ENCODE data around the gene RAD51B.
"Not testable (repeated sequence)": the region's sequence is repeated elsewhere in the genome, so short reads cannot be mapped to it uniquely, and the experiment has no call there.

The RAD51B gene

GRCh38 chr14:68245146-68246073, 425.8 kb downstream of the RAD51B start:
- DNase-seq (ENCODE audit: low read depth in 2 of 3, low spot score in 2 of 3) = no peak

GRCh38 chr14:68246074-68246785, 426.7 kb downstream of the RAD51B start:
- no peak for DNase-seq (ENCODE audit: low read depth in 2 of 3, low spot score in 2 of 3)

- no peak for DNase-seq (ENCODE audit: low read depth in 2 of 3, low spot score in 2 of 3)
Observed at GRCh38 chr14:68246786-68247105, 427.2 kb downstream of the RAD51B start.

GRCh38 chr14:68247274-68247673, 427.7 kb downstream of the RAD51B start:
- DNase-seq (ENCODE audit: low read depth in 2 of 3, low spot score in 2 of 3) = no peak

DNA sequence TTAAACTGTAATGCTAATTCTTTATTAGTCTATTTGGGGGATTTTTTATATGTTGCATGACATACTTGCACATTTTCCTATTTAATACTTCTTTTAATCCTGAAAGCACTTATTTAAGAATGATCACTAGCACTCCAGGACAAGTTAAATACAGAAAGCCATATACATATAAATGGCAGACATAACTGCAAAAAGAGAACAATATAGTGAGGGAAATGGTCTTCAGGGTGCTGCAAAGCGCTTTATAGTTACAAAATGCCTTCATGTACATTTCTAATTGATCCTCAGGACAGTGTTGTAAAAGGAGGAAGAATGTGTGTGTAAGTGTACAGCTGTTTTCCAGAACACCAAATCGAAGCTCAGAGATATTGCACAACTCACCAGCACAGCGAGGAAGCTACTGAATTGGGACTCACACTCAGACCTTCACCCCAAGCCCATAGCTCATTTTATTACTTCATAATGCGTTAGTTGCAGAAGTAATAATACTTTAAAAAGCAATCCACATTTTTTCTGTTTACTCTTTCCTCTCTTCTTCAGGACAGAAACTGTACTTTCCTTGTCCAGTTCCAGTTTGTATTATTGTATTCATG, 428.2 kb downstream of the RAD51B start:
- DNase-seq (ENCODE audit: low read depth in 2 of 3, low spot score in 2 of 3) = no peak

GRCh38 chr14:68248481-68249255, 429.1 kb downstream of the RAD51B start:
- no peak for DNase-seq (ENCODE audit: low read depth in 2 of 3, low spot score in 2 of 3)

GRCh38 chr14:68249661-68250451, 430.3 kb downstream of the RAD51B start:
- no peak for DNase-seq (ENCODE audit: low read depth in 2 of 3, low spot score in 2 of 3)

GRCh38 chr14:68250927-68251768, 431.6 kb downstream of the RAD51B start:
- no peak for DNase-seq (ENCODE audit: low read depth in 2 of 3, low spot score in 2 of 3)

GRCh38 chr14:68251769-68252100, 432.2 kb downstream of the RAD51B start:
- DNase-seq (ENCODE audit: low read depth in 2 of 3, low spot score in 2 of 3) = no peak

DNA sequence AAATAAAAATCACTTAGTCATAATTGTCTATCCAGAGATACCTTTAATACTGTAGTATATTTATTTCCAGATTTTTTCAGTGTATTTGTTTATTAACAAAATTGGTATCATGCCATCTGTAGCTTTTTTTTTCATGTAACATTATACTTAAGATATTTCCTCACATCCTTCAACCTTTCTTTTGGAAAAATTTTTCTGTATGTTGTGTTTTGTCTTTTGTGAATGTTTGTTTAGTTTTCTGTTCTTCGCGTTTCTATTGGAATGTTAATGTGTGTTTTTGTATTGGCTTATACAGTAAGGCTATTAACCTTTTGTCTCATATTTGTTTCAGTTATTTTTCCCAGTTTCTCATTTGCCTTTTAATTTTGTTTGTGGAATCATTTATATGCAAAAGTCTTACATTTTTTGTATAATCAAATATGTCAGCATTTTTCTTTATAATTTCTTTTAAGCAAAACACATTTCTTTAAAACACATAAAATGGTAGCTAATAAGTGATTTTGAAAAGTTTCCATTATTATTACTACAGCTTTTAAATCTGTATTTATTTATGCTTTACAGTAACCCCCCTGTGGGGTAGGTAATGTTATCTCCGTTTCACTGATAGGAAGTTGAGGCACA, 433.7 kb downstream of the RAD51B start:
- DNase-seq (ENCODE audit: low read depth in 2 of 3, low spot score in 2 of 3) = no peak

- no peak for DNase-seq (ENCODE audit: low read depth in 2 of 3, low spot score in 2 of 3)
Observed at GRCh38 chr14:68253878-68254528, 434.4 kb downstream of the RAD51B start.

- DNase-seq (ENCODE audit: low read depth in 2 of 3, low spot score in 2 of 3) = no peak
Observed at GRCh38 chr14:68254669-68255527, 435.3 kb downstream of the RAD51B start.

- DNase-seq (ENCODE audit: low read depth in 2 of 3, low spot score in 2 of 3) = no peak
Observed at GRCh38 chr14:68255693-68256178, 436.2 kb downstream of the RAD51B start.

DNA sequence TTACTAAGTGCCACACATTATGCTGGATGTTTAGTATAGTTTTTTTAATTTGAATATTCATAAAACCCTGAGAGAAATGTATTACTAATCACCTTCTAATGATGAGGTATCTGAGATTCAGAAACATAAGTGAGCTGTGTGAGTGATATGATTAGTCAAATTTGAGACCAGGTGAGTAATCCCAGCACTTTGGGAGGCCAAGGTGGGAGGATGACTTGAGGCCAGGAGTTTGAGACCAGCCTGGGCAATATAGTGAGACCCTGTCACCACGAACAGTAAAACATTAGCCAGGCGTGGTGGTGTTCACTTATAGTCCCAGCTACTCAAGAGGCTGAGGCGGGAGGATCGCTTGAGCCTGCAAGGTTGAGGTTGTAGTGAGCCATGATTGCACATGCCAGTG, 438.4 kb downstream of the RAD51B start:
- DNase-seq (ENCODE audit: low read depth in 2 of 3, low spot score in 2 of 3) = no peak

DNA sequence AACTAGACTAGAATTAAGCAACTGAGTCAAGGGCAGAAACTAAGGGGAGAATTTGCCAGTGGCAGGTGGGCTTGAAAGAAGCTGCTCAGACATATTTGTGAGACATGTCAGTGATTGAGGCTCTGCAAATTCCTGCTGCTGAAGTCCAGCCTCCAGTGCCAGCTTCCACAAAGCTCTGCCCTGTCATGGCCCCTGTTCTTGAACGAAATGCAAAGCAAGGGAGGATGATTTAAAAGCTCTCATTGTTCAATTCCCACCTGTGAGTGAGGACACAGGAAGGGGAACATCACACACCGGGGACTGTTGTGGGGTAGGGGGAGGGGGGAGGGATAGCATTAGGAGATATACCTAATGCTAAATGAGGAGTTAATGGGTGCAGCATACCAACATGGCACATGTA, 439.4 kb downstream of the RAD51B start:
- not testable (repeated sequence) for DNase-seq (ENCODE audit: low read depth in 2 of 3, low spot score in 2 of 3)

DNA sequence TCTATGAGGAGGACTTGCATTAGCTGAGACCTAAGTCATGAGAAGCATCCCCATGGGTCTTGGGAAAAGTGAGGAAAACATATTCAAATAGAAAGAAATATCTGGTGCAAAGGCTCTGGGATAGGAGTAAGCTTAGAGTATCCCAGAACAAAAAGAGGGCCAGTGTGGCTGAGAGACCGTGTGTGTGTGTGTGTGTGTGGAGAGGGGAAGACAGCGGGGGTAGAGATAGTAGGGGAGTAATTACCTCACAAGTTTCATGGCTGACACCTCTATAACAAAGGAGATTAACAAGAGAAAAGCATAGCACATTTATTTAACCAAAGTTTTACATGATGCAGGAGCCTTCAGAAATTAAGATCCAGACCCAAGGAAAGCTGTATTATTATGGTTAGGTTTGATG, 440.5 kb downstream of the RAD51B start:
- no peak for DNase-seq (ENCODE audit: low read depth in 2 of 3, low spot score in 2 of 3)

- no peak for DNase-seq (ENCODE audit: low read depth in 2 of 3, low spot score in 2 of 3)
Observed at GRCh38 chr14:68261092-68261842, 441.7 kb downstream of the RAD51B start.

Measured in activated CD8-positive, alpha-beta memory T cell treated with anti-CD3 and anti-CD28 coated beads for 48 hours (primary cell).